H7 (cell line): ENCODE results near the gene ATP6V1G3. TPM values are rescaled to one million over a fixed set of nuclear protein-coding genes. Genes with fewer than 3 reads are reported as not detected.
"Not testable (repeated sequence)": the region's sequence is repeated elsewhere in the genome, so short reads cannot be mapped to it uniquely, and the experiment has no call there.

ENCODE experiments used
- DNase-seq: peaks from one replicate; pipeline ENCODE4 v3.0.0; 2012
- H3K27me3 ChIP-seq: 2 replicates; pipeline ENCODE4 v1.6.0; 2011; ENCODE audit warnings: mild to moderate bottlenecking, low read length; ENCODE audit not compliant: control insufficient read depth, insufficient read depth
- H3K36me3 ChIP-seq: replicated peaks from 2 replicates; pipeline ENCODE4 v1.5.1; 2011; ENCODE audit warnings: low read length; ENCODE audit not compliant: control insufficient read depth, insufficient read depth
- H3K4me3 ChIP-seq: 2 replicates; pipeline ENCODE4 v1.5.1; 2011; ENCODE audit warnings: low read depth, mild to moderate bottlenecking, control low read depth, low read length, moderate library complexity; ENCODE audit not compliant: insufficient read depth
- total RNA-seq: library from RNA; depleted of rRNA; stranded (reverse); fragments of >200 nt; shearing (Covaris generic); gene quantifications from 2 replicates; pipeline ENCODE4 v1.2.3, GENCODE V29; 2014

The ATP6V1G3 gene
- total RNA-seq, 1 experiment from 2014 or later: not detected

DNA sequence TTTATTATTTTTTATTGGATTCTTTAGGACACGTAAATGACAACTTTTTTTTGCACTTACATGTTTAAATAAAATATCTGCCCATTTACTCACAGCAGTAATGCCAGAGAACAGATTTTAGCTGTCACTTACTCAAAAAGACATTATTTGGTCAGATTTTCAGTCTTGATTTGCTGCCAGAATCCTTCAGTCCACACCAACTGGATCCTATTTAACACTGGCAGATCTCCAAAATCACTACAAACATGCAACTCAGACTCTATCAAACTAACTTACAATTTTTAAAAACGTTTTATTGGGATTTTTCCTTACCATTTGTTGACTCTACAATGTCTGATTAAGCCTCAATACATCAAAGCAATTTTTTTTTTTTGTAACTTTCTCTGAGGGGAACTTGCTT is 11.1 kb downstream of the ATP6V1G3 start:
- H3K4me3 ChIP-seq: no peak overlapping the region
- DNase-seq: no peak
- no peaks in the 10 kb centered on the region for H3K36me3 ChIP-seq
- no peaks in the 10 kb centered on the region for H3K27me3 ChIP-seq

DNA sequence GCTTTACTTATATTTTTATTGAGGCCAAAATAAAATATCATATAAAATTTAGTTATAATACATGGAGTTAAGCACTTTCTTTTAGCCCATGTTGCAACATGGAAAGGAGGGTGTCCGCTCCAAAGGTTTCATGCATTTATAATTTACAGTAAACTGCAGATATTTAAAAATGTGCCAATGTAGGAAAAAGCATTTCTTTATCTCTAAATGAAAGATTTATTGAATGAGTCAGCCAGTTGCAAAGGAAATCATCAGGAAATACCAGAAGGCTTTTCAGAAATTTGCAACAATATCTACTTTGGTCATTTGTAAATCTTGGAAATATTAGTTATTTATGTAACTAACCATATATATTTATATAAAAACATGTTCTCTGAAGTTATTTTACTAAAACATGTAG is 12.1 kb downstream of the ATP6V1G3 start:
- no peaks in the 10 kb centered on the region for H3K27me3 ChIP-seq
- no peak for DNase-seq
- no peaks in the 10 kb centered on the region for H3K36me3 ChIP-seq
- H3K4me3 ChIP-seq: no peak overlapping the region

DNA sequence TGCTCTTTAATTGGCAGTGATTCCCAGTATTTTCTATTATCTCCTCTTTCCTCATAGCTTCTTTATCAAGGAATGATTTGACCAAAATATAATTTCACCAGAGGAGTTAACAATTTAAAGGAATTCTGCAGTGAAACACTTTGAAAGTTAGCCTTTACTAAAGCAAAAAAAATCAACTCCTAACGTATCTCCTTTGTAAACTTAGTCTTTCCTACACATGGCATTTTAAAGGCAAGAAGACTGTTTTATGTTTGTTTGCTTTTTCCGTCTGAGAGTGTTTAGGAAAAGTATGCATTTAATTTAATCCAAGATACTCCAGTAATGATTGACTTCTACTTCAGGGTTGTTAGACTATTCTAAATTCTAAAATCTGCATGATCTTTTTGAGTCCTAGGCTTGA is 15.9 kb downstream of the ATP6V1G3 start:
- no peak for DNase-seq
- H3K27me3 ChIP-seq: no peaks in the 10 kb centered on the region

DNA sequence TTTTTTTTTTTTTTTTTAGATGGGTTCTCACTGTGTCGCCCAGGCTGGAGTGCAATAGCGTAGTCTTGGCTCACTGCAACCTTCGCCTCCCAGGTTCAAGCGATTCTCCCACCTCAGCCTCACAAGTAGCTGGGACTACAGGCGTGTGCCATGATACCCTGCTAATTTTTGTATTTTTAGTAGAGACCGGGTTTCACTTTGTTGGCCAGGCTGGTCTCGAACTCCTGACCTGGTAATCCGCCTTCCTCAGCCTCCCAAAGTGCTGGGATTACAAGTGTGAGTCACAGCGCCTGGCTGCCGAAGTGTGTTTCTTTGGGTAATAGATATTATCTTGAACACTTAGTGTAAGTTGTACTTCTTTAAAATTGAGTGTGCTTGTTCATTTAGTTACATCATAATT is 16.4 kb downstream of the ATP6V1G3 start:
- H3K27me3 ChIP-seq, H3K36me3 ChIP-seq, DNase-seq, H3K4me3 ChIP-seq: not testable (repeated sequence)

More for the DNA sequence above, 15.9 kb downstream of the ATP6V1G3 start:
- H3K36me3 ChIP-seq: no peaks in the 10 kb centered on the region
- no peak overlapping the region for H3K4me3 ChIP-seq

GRCh38 chr1:198523182-198523950 is 17.1 kb downstream of the ATP6V1G3 start:
- Histone ChIP-seq H3K27me3 (no peaks in the 10 kb centered on the region), H3K36me3 (no peaks in the 10 kb centered on the region), H3K4me3 (no peak overlapping the region)
- no peak for DNase-seq

GRCh38 chr1:198520524-198521254 is 19.8 kb downstream of the ATP6V1G3 start:
- no peak for DNase-seq
- no peaks in the 10 kb centered on the region for H3K27me3 ChIP-seq
- H3K4me3 ChIP-seq: no peak overlapping the region
- H3K36me3 ChIP-seq: no peaks in the 10 kb centered on the region

GRCh38 chr1:198519639-198520501 is 20.6 kb downstream of the ATP6V1G3 start:
- no peak overlapping the region for H3K4me3 ChIP-seq
- DNase-seq: no peak

DNA sequence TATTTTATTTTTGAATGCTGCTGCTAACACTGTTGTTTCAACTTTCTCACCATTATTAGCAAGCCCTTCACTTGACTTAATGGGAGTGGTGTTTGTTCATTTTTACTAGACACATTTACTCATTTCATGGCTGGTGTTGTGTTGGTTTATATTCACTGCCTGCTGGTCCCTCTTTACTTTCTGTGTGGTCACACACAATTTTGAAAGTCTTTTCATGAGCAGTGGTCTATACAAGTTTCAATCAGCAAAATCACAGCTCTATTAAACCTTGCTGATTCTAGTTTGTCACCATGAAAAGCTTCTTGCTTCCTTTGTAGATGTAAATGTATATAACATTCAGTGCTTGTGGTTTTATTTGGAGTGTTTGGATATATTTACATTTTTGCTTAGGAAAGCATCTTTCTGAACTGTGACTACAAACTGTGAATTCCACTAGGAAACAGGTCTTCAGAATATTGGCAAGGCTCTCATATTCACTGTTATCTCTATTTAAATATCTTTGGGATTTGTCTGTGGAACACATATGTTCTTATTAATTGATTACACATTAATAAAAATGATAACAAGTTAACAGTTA is 22.8 kb downstream of the ATP6V1G3 start:
- H3K4me3 ChIP-seq: no peak overlapping the region
- DNase-seq: no peak
- no peaks in the 10 kb centered on the region for H3K27me3 ChIP-seq
- H3K36me3 ChIP-seq: no peaks in the 10 kb centered on the region

More at GRCh38 chr1:198519639-198520501, 20.6 kb downstream of the ATP6V1G3 start:
- Histone ChIP-seq H3K36me3 (no peaks in the 10 kb centered on the region), H3K27me3 (no peaks in the 10 kb centered on the region)

DNA sequence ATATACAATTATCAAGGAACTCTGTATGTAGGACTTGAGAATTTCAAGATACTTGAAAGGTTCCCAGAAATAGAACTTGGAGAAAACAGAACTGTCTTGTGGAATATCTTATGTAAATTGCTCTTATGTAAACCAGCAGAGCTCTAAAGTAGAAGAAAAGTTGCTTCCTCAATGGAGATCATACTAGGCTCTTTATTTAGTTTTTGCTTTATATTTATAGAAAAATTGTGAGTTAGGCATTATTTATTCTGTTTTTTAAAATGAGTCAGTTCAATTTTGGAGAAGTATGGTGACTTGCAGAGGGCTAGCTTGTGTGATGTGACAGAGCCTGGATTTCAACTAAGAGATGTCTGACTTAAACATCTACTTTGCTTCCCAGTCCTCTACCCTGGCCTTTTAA is 40.4 kb downstream of the ATP6V1G3 start:
- H3K4me3 ChIP-seq: no peak overlapping the region
- no peak for DNase-seq
- H3K36me3 ChIP-seq: no peaks in the 10 kb centered on the region
- no peaks in the 10 kb centered on the region for H3K27me3 ChIP-seq

GRCh38 chr1:198499588-198499987 is 40.9 kb downstream of the ATP6V1G3 start:
- Histone ChIP-seq H3K4me3 (no peak overlapping the region), H3K36me3 (no peaks in the 10 kb centered on the region), H3K27me3 (no peaks in the 10 kb centered on the region)
- DNase-seq: no peak

DNA sequence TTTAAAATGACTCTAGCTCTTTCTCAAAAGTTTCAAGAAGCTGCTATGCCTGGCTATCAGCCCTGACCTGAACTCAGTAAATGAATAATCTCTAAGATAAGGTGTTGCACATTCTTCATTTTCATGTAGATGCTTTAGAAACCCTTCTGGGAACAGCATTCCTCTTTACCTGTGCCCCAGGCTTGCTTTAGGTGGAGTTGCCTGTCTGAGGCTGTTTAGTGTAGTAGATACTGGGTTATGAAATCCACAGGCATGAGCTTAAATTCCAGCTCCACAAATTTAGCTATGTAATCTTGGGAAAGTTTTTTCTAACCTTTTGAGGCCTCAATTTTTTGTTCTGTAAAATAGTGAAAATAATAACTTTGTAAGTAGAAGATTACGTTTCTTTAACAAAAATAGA is 41.6 kb downstream of the ATP6V1G3 start:
- Histone ChIP-seq H3K4me3 (no peak overlapping the region), H3K27me3 (no peaks in the 10 kb centered on the region), H3K36me3 (no peaks in the 10 kb centered on the region)
- no peak for DNase-seq

DNA sequence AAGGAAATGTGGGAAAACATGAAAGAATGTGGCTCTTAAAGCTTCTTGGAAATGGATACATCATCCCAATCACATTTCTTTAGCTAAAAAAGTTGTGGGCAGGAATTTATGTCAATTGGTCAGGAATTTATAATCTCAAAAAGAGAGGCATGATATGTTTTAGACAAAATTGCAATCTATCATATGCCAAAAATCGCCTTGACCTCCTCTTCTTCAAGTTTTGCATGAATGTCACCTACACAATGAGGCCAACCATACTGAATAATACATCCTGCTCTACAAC is 42.4 kb downstream of the ATP6V1G3 start:
- Histone ChIP-seq H3K4me3 (no peak overlapping the region), H3K27me3 (no peaks in the 10 kb centered on the region), H3K36me3 (no peaks in the 10 kb centered on the region)
- no peak for DNase-seq

DNA sequence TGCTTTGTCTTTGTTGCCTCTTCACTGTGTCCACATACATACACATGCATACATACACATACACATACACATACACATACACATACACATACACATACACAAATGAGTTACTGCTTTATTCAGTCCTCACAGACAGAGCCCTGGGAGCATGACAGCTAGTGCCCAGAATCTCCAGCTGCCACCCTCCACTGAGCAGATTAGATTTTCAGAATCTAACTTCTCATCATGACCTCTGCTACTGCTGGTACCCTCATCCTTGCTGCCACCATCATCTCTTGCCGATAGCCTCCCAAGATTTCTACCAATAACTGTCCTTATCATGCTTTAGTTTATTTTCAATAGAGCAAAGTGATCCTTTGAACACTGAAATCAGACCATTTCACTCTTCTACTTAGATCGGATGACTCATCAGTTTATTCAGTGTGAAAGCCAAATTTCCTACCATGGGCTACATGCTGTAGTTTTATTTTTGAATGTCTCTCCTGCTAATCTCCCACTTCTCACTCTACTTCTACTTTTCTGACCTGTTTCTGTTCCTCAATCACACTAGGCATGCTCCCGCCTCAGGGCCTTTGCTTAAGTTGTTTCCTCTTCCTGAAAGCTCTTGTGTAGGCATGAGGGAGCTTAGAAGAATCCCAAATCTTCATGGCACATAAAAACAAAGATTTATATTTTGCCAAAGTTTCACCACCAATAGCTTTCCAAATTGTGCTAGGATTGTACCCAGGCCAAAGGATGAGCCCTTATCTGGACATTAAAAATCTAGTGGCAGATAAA is 43.0 kb downstream of the ATP6V1G3 start:
- Histone ChIP-seq H3K27me3 (no peaks in the 10 kb centered on the region), H3K36me3 (no peaks in the 10 kb centered on the region), H3K4me3 (no peak overlapping the region)
- DNase-seq: no peak
